ENCODE measurements around the gene C3AR1.
"Not testable (repeated sequence)": the region's sequence is repeated elsewhere in the genome, so short reads cannot be mapped to it uniquely, and the experiment has no call there.

DNA sequence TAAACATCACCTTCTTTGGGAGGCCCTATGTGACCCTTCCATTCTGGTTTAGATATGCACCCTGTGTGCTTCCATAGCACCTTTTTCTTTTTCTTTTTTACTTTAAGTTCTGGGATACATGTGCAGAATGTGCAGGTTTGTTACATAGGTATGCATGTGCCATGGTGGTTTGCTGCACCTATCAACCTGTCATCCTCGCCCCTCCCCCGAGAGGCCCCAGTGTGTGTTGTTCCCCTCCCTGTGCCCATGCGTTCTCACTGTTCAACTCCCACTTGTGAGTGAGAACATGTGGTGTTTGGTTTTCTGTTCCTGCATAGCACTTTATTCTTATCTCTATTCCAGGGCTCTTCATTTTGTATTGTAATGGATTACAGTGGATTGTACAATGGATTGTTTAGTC lies 18.2 kb upstream of the C3AR1 start:
- not testable (repeated sequence) for TF ChIP-seq ZFX (IDR thresholded peaks at IDR 0.05)
- TF ChIP-seq, protein P1, sequence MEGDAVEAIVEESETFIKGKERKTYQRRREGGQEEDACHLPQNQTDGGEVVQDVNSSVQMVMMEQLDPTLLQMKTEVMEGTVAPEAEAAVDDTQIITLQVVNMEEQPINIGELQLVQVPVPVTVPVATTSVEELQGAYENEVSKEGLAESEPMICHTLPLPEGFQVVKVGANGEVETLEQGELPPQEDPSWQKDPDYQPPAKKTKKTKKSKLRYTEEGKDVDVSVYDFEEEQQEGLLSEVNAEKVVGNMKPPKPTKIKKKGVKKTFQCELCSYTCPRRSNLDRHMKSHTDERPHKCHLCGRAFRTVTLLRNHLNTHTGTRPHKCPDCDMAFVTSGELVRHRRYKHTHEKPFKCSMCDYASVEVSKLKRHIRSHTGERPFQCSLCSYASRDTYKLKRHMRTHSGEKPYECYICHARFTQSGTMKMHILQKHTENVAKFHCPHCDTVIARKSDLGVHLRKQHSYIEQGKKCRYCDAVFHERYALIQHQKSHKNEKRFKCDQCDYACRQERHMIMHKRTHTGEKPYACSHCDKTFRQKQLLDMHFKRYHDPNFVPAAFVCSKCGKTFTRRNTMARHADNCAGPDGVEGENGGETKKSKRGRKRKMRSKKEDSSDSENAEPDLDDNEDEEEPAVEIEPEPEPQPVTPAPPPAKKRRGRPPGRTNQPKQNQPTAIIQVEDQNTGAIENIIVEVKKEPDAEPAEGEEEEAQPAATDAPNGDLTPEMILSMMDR (conservative IDR thresholded peaks at IDR 0.05): not testable (repeated sequence)
